PFSK-1 (cell line): Measurements from ENCODE around the gene COMMD7.

ENCODE experiments used
- POLR2AphosphoS5 ChIP-seq: IDR thresholded peaks from 2 replicates; pipeline ENCODE4 v1.6.1; 2012; ENCODE audit warnings: low read depth, mild to moderate bottlenecking, control low read depth, low read length, moderate library complexity
- SIN3A ChIP-seq: IDR thresholded peaks from 2 replicates; pipeline ENCODE4 v1.6.1; 2012; ENCODE audit warnings: mild to moderate bottlenecking, low read length, moderate library complexity, borderline replicate concordance; ENCODE audit not compliant: insufficient read depth

GRCh38 chr20:32756156-32756555, 12.9 kb upstream of the COMMD7 start:
- TF ChIP-seq POLR2AphosphoS5, result no peak
- TF ChIP-seq SIN3A, result no peak
